HEK293 (cell line): ENCODE data around the gene PIEZO1.
A peak's percentile ranks its signal among the peaks of the same experiment; 100 is the strongest.

Experiments used
- GLIS2 ChIP-seq: fragments of 450-650 bp; formaldehyde crosslinking; IDR thresholded peaks from 2 replicates; pipeline ENCODE4 v1.5.1; 2016; ENCODE audit warnings: missing biosample characterization, missing genetic modification characterization
- KLF10 ChIP-seq: fragments of 450-650 bp; IDR thresholded peaks from 2 replicates; pipeline ENCODE4 v1.5.1; 2018; ENCODE audit warnings: missing biosample characterization, mild to moderate bottlenecking, missing genetic modification characterization
- KLF16 ChIP-seq: fragments of 450-650 bp; formaldehyde crosslinking; IDR thresholded peaks from 2 replicates; pipeline ENCODE4 v1.5.1; 2017; ENCODE audit warnings: missing biosample characterization, missing genetic modification characterization
- KLF8 ChIP-seq: fragments of 450-650 bp; formaldehyde crosslinking; IDR thresholded peaks from 2 replicates; pipeline ENCODE4 v1.5.1; 2016; ENCODE audit warnings: missing biosample characterization, missing genetic modification characterization
- OSR2 ChIP-seq: fragments of 450-650 bp; formaldehyde crosslinking; IDR thresholded peaks from 2 replicates; pipeline ENCODE4 v1.5.1; 2016; ENCODE audit warnings: missing biosample characterization, missing genetic modification characterization
- PRDM10 ChIP-seq: fragments of 450-650 bp; formaldehyde crosslinking; IDR thresholded peaks from 2 replicates; pipeline ENCODE4 v1.5.1; 2016; ENCODE audit warnings: missing biosample characterization, missing genetic modification characterization
- RBAK ChIP-seq: fragments of 450-650 bp; formaldehyde crosslinking; IDR thresholded peaks from 2 replicates; pipeline ENCODE4 v1.5.1; 2016; ENCODE audit warnings: missing biosample characterization, missing genetic modification characterization
- REST ChIP-seq: fragments of 450-650 bp; formaldehyde crosslinking; IDR thresholded peaks from 2 replicates; pipeline ENCODE4 v1.5.1; 2016; ENCODE audit warnings: missing biosample characterization, missing genetic modification characterization
- SP2 ChIP-seq: fragments of 450-650 bp; formaldehyde crosslinking; IDR thresholded peaks from 2 replicates; pipeline ENCODE4 v1.5.1; 2016; ENCODE audit warnings: missing biosample characterization, missing genetic modification characterization
- SP3 ChIP-seq: fragments of 450-650 bp; formaldehyde crosslinking; IDR thresholded peaks from 2 replicates; pipeline ENCODE4 v1.5.1; 2016; ENCODE audit warnings: missing biosample characterization, missing genetic modification characterization
- TCF7L2 ChIP-seq: IDR thresholded peaks from 2 replicates; pipeline ENCODE4 v1.6.1; 2011; ENCODE audit warnings: low read depth, mild to moderate bottlenecking, inconsistent platforms, low read length, moderate library complexity, borderline replicate concordance
- ZBTB1 ChIP-seq: fragments of 450-650 bp; formaldehyde crosslinking; IDR thresholded peaks from 2 replicates; pipeline ENCODE4 v1.5.1; 2016; ENCODE audit warnings: missing biosample characterization, missing genetic modification characterization
- ZBTB20 ChIP-seq: fragments of 450-650 bp; formaldehyde crosslinking; IDR thresholded peaks from 2 replicates; pipeline ENCODE4 v1.5.1; 2016; ENCODE audit warnings: missing biosample characterization, missing genetic modification characterization
- ZBTB6 ChIP-seq: fragments of 450-650 bp; formaldehyde crosslinking; IDR thresholded peaks from 2 replicates; pipeline ENCODE4 v1.5.1; 2017; ENCODE audit warnings: missing biosample characterization, missing genetic modification characterization
- ZNF155 ChIP-seq: fragments of 450-650 bp; formaldehyde crosslinking; IDR thresholded peaks from 2 replicates; pipeline ENCODE4 v1.5.1; 2016; ENCODE audit warnings: missing biosample characterization, missing genetic modification characterization
- ZNF175 ChIP-seq: fragments of 450-650 bp; formaldehyde crosslinking; IDR thresholded peaks from 2 replicates; pipeline ENCODE4 v1.5.1; 2016; ENCODE audit warnings: missing biosample characterization, missing genetic modification characterization
- ZNF37A ChIP-seq: fragments of 450-650 bp; IDR thresholded peaks from 2 replicates; pipeline ENCODE4 v1.5.1; 2018; ENCODE audit warnings: missing biosample characterization, missing genetic modification characterization
- ZNF416 ChIP-seq: fragments of 450-650 bp; formaldehyde crosslinking; IDR thresholded peaks from 2 replicates; pipeline ENCODE4 v1.5.1; 2016; ENCODE audit warnings: missing biosample characterization, missing genetic modification characterization
- ZNF423 ChIP-seq: fragments of 450-650 bp; formaldehyde crosslinking; IDR thresholded peaks from 2 replicates; pipeline ENCODE4 v1.5.1; 2016; ENCODE audit warnings: missing biosample characterization, missing genetic modification characterization
- ZNF426 ChIP-seq: fragments of 450-650 bp; formaldehyde crosslinking; IDR thresholded peaks from 2 replicates; pipeline ENCODE4 v1.5.1; 2017; ENCODE audit warnings: missing biosample characterization, missing genetic modification characterization, mild to moderate bottlenecking, inconsistent platforms, moderate library complexity
- ZNF501 ChIP-seq: fragments of 450-650 bp; formaldehyde crosslinking; IDR thresholded peaks from 2 replicates; pipeline ENCODE4 v1.5.1; 2016; ENCODE audit warnings: missing biosample characterization, missing genetic modification characterization
- ZNF510 ChIP-seq: fragments of 450-650 bp; formaldehyde crosslinking; IDR thresholded peaks from 2 replicates; pipeline ENCODE4 v1.5.1; 2018; ENCODE audit warnings: mild to moderate bottlenecking, missing genetic modification characterization, missing biosample characterization; ENCODE audit not compliant: insufficient replicate concordance
- ZNF514 ChIP-seq: fragments of 450-650 bp; formaldehyde crosslinking; IDR thresholded peaks from 2 replicates; pipeline ENCODE4 v1.5.1; 2016; ENCODE audit warnings: missing biosample characterization, missing genetic modification characterization
- ZNF529 ChIP-seq: fragments of 450-650 bp; formaldehyde crosslinking; IDR thresholded peaks from 2 replicates; pipeline ENCODE4 v1.5.1; 2017; ENCODE audit warnings: missing genetic modification characterization, missing biosample characterization; ENCODE audit not compliant: insufficient replicate concordance
- ZNF561 ChIP-seq: fragments of 450-650 bp; IDR thresholded peaks from 2 replicates; pipeline ENCODE4 v1.5.1; 2018; ENCODE audit warnings: missing biosample characterization, missing genetic modification characterization, borderline replicate concordance
- ZNF621 ChIP-seq: fragments of 450-650 bp; formaldehyde crosslinking; IDR thresholded peaks from 2 replicates; pipeline ENCODE4 v1.5.1; 2017; ENCODE audit warnings: missing biosample characterization, missing genetic modification characterization
- ZNF626 ChIP-seq: fragments of 450-650 bp; sonication (Bioruptor Pico); formaldehyde crosslinking; IDR thresholded peaks from 2 replicates; pipeline ENCODE4 v1.5.1; 2018; ENCODE audit warnings: missing biosample characterization, missing genetic modification characterization, inconsistent platforms
- ZNF645 ChIP-seq: fragments of 450-650 bp; formaldehyde crosslinking; IDR thresholded peaks from 2 replicates; pipeline ENCODE4; 2016; ENCODE audit warnings: missing biosample characterization, missing genetic modification characterization
- ZNF704 ChIP-seq: fragments of 450-650 bp; formaldehyde crosslinking; IDR thresholded peaks from 2 replicates; pipeline ENCODE4 v1.5.1; 2016; ENCODE audit warnings: missing biosample characterization, missing genetic modification characterization
- ZNF707 ChIP-seq: fragments of 450-650 bp; formaldehyde crosslinking; IDR thresholded peaks from 2 replicates; pipeline ENCODE4 v1.5.1; 2016; ENCODE audit warnings: missing biosample characterization, missing genetic modification characterization
- ZNF785 ChIP-seq: fragments of 450-650 bp; formaldehyde crosslinking; IDR thresholded peaks from 2 replicates; pipeline ENCODE4 v1.5.1; 2016; ENCODE audit warnings: missing biosample characterization, missing genetic modification characterization

PIEZO1 gene

GRCh38 chr16:88810912-88811768 is 26.1 kb upstream of the PIEZO1 start (continued):
- no peak for TF ChIP-seq ZNF785 (tag by site-specific recombination)
- TF ChIP-seq REST (tag by site-specific recombination) = no peak
- TF ChIP-seq ZNF175 (tag by site-specific recombination) = no peak
- TF ChIP-seq ZNF510 (tag by site-specific recombination) = no peak
- no peak for TF ChIP-seq ZNF426 (tag by site-specific recombination)
- TF ChIP-seq ZNF529 (tag by site-specific recombination) = no peak
- TF ChIP-seq ZNF416 (tag by site-specific recombination) = no peak
- TF ChIP-seq ZNF37A (tag by site-specific recombination) = no peak
- TF ChIP-seq KLF16 (tag by site-specific recombination) = peak; percentile 73
- no peak for TF ChIP-seq ZBTB6 (tag by site-specific recombination)
- peak; percentile 84 for TF ChIP-seq GLIS2
- no peak for TF ChIP-seq ZNF707 (tag by site-specific recombination)
- TF ChIP-seq SP2 = peak; percentile 27
- no peak for TF ChIP-seq OSR2
- TF ChIP-seq TCF7L2 = no peak
- TF ChIP-seq ZBTB1 = no peak
- TF ChIP-seq ZNF155 (tag by site-specific recombination) = no peak
- TF ChIP-seq ZBTB20 (tag by site-specific recombination) = peak; percentile 85
- peak; percentile 64 for TF ChIP-seq PRDM10 (tag by site-specific recombination)
- no peak for TF ChIP-seq ZNF561 (tag by site-specific recombination)
- no peak for TF ChIP-seq ZNF626
- TF ChIP-seq ZNF514 (tag by site-specific recombination) = no peak
- TF ChIP-seq SP3 (tag by site-specific recombination) = no peak
- peak; percentile 27 for TF ChIP-seq ZNF501 (tag by site-specific recombination)
- no peak for TF ChIP-seq ZNF645 (tag by site-specific recombination)
- no peak for TF ChIP-seq ZNF621
- no peak for TF ChIP-seq RBAK (tag by site-specific recombination)
- no peak for TF ChIP-seq ZNF423 (tag by site-specific recombination)
- no peak for TF ChIP-seq ZNF704
- TF ChIP-seq KLF10 (tag by site-specific recombination) = no peak
- no peak for TF ChIP-seq KLF8 (tag by site-specific recombination)
